ENCODE data around the gene MACROD2. TPM values are rescaled to one million over a fixed set of nuclear protein-coding genes. Genes with fewer than 3 reads are reported as not detected.

MACROD2 gene
- polyA plus RNA-seq, 5 donors, result 5.3 to 8.3 (median 8.1) TPM

GRCh38 chr20:16052456-16052855, 2057.1 kb downstream of the MACROD2 start:
- DNase-seq, result no peak

- no peak for DNase-seq
Observed at GRCh38 chr20:16054985-16055384, 2059.7 kb downstream of the MACROD2 start.

- no peak for DNase-seq
Observed at GRCh38 chr20:16057651-16058050, 2062.3 kb downstream of the MACROD2 start.

- no peak for DNase-seq
Observed at GRCh38 chr20:16058268-16058667, 2063.0 kb downstream of the MACROD2 start.

- no peak for DNase-seq
Observed at GRCh38 chr20:16059841-16060240, 2064.5 kb downstream of the MACROD2 start.

GRCh38 chr20:16061351-16061750, 2066.0 kb downstream of the MACROD2 start:
- no peak for DNase-seq

- DNase-seq, result no peak
Observed at GRCh38 chr20:16062661-16063581, 2067.6 kb downstream of the MACROD2 start.

GRCh38 chr20:16063881-16064280, 2068.6 kb downstream of the MACROD2 start:
- no peak for DNase-seq

- DNase-seq, result no peak
Observed at GRCh38 chr20:16064989-16065707, 2069.8 kb downstream of the MACROD2 start.

GRCh38 chr20:16066571-16066970, 2071.3 kb downstream of the MACROD2 start:
- DNase-seq, result no peak

GRCh38 chr20:16069389-16070010, 2074.2 kb downstream of the MACROD2 start:
- no peak for DNase-seq

- DNase-seq, result no peak
Observed at GRCh38 chr20:16072220-16072619, 2076.9 kb downstream of the MACROD2 start.

- no peak for DNase-seq
Observed at GRCh38 chr20:16078172-16078898, 2083.0 kb downstream of the MACROD2 start.

- no peak for DNase-seq
Observed at GRCh38 chr20:16081421-16081820, 2086.1 kb downstream of the MACROD2 start.

GRCh38 chr20:16082051-16082550, 2086.8 kb downstream of the MACROD2 start:
- DNase-seq, result no peak

GRCh38 chr20:16083639-16084280, 2088.4 kb downstream of the MACROD2 start:
- no peak for DNase-seq

GRCh38 chr20:16095226-16095625, 2099.9 kb downstream of the MACROD2 start:
- no peak for DNase-seq

GRCh38 chr20:16096756-16097326, 2101.5 kb downstream of the MACROD2 start:
- DNase-seq, result no peak

- no peak for DNase-seq
Observed at GRCh38 chr20:16097788-16098187, 2102.5 kb downstream of the MACROD2 start.

GRCh38 chr20:16098890-16099639, 2103.7 kb downstream of the MACROD2 start:
- no peak for DNase-seq
